WERI-Rb-1 (cell line): ENCODE data around the gene UBA52.

Experiments used
- DNase-seq: peaks from one replicate; pipeline ENCODE4 v3.0.0-alpha.2; 2020
- H3K27ac ChIP-seq: fragments of 250-450 bp; sonication (Bioruptor Pico); 2 replicates; pipeline ENCODE4 v1.5.1; 2020; ENCODE audit warnings: mild to moderate bottlenecking, moderate library complexity
- H3K27me3 ChIP-seq: fragments of 250-450 bp; sonication (Bioruptor Pico); 2 replicates; pipeline ENCODE4 v1.5.1; 2021; ENCODE audit warnings: mild to moderate bottlenecking, low read depth, moderate library complexity; ENCODE audit not compliant: insufficient read depth, severe bottlenecking
- H3K36me3 ChIP-seq: fragments of 250-450 bp; sonication (Bioruptor Pico); 2 replicates; pipeline ENCODE4 v1.5.1; 2020; ENCODE audit warnings: mild to moderate bottlenecking, moderate library complexity
- H3K4me3 ChIP-seq: 2 replicates; pipeline ENCODE4 v1.5.1; 2011; ENCODE audit warnings: low read depth, mild to moderate bottlenecking, control low read depth, low read length
- H3K9me3 ChIP-seq: fragments of 250-450 bp; sonication (Bioruptor Pico); 2 replicates; pipeline ENCODE4 v1.5.1; 2021; ENCODE audit warnings: mild to moderate bottlenecking, moderate library complexity; ENCODE audit not compliant: severe bottlenecking
- TF ChIP-seq, protein P1 (sequence below): IDR thresholded peaks from 2 replicates; pipeline ENCODE4 v1.5.1; 2011; ENCODE audit warnings: low read depth, mild to moderate bottlenecking, control low read depth, inconsistent platforms, low read length

UBA52 gene

DNA sequence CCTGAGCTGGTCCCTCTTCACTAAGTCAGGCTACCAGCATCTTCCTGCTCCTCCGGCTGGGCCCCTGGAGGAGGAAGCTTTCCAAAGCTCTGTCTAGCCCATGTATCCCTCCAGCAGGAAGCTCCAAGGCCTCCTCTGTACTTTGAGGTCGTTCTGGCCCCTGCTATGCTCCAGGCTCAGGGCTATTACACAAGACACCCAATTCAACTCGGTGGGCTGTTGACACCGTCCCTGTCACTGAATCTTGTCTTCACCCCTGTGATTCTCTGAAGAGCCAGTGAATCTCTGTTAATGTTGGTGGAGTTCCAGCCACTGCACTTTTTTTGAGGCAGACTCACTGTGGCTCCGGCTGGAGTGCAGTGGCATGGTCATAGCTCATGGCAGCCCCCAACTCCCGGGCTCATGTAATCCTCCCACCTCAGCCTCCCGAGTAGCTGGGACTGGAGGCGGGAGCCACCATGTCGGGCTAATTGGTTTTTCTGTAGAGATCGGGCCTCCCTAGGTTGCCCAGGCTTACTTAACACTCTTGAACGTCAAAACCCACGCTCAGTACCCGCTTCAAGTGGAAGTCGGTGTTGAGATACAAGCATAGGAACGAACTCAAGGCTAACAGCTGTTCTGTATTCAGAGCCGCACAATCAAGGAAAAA is 16.4 kb downstream of the UBA52 start:
- Histone ChIP-seq H3K27me3 (no peaks in the 10 kb centered on the region), H3K27ac (peak overlapping the region; percentile 88), H3K36me3 (peaks cover 12% of the 10 kb centered on the region), H3K4me3 (peak overlapping the region; percentile 74), H3K9me3 (no peaks in the 10 kb centered on the region)
- TF ChIP-seq, protein P1, sequence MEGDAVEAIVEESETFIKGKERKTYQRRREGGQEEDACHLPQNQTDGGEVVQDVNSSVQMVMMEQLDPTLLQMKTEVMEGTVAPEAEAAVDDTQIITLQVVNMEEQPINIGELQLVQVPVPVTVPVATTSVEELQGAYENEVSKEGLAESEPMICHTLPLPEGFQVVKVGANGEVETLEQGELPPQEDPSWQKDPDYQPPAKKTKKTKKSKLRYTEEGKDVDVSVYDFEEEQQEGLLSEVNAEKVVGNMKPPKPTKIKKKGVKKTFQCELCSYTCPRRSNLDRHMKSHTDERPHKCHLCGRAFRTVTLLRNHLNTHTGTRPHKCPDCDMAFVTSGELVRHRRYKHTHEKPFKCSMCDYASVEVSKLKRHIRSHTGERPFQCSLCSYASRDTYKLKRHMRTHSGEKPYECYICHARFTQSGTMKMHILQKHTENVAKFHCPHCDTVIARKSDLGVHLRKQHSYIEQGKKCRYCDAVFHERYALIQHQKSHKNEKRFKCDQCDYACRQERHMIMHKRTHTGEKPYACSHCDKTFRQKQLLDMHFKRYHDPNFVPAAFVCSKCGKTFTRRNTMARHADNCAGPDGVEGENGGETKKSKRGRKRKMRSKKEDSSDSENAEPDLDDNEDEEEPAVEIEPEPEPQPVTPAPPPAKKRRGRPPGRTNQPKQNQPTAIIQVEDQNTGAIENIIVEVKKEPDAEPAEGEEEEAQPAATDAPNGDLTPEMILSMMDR: no peak
- peak; percentile 8 for DNase-seq

DNA sequence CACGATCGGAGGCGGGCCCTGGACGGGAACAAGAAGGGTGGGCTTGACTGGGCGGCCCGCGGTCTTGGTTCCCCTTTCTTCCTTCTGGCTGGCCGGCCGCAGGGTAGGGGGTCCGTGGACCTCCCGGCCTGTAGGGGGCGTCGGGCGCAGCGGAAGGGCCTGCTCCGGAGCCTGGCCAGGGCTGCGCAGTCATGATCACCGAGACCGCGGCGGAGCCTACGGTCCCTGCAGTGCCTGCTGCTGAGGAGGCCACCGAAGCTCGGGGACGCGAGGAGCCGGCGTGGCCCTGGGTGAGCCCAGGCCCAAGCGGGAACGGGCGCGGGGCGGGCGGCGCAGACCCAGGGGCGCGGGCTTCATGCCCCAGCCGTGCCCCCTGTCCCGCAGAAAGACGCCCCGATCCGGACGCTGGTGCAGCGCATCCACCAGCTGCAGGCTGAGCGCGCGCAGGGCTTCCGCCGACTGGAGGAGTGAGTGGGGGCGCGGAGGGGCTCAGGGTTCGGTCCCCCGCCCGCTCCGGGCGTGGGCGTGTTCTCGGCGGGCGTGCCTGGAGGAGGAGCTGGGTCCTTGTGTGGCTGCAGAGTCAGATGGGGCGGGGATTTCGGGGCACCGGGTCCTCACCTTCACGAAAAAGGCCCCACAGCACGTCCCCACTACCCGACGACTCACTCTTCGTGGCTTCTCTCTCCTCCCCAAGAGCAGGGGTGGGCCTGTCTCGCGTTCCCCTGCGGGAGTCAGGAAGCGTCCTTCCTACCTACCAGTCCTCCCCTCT is 17.1 kb downstream of the UBA52 start, which contains the start of gene REX1BD:
Gene REX1BD (plus strand): TSS at position 188 of the 769 bp plus-strand sequence. CDS start 4 bp downstream, at position 192.
- Histone ChIP-seq H3K9me3 (no peaks in the 10 kb centered on the region), H3K4me3 (peak within 1 kb of the TSS; percentile 74), H3K27ac (peak within 1 kb of the TSS; percentile 88), H3K36me3 (peaks cover 18% of the 10 kb centered on the region), H3K27me3 (no peaks in the 10 kb centered on the region)
- peak; percentile 90 for DNase-seq
- TF ChIP-seq, protein P1: peak; percentile 86

DNA sequence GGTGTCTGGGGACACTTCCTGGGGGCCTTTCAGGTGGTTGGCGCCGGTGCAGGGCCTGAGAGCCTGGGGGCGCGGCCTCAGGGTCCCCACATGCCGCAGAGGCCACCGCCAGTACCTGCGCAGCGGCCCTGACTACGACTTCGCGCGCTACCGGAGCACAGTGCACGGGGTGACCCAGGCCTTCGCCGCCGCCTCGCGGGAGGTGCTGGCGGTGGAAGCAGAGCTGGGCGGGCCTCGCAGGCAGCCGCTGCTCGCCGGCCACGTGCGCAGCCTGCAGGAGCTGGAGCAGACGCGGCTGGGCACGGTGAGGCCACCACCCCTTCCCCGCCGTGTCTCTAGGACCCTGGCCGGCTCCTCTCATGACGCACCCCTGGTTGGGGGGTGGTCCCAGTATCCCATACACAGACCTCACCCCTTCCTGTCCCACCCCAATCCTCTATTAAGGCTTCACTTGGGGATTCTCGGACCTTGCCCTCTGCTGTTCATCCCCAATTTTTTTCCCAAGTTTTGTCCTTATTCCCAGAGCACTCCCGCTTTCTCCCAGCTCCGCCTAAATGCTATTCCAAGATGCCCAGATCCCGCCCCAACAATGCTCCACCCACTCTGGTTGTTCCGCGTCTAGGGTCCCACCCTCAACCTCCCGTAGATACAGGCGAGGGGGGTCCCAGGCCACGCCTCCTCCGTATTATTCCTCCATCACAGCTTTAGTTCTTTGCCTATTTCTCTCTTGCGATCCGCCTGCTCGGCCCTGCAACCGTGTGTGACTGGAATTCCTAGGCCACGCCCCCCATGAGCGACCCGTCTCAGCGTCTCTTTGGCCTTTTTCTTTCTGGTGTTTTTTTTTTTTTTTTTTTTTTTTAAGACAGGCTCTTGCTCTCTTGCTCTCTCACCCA is 18.0 kb downstream of the UBA52 start:
- Histone ChIP-seq H3K36me3 (peaks cover 18% of the 10 kb centered on the region), H3K9me3 (no peaks in the 10 kb centered on the region), H3K4me3 (peak overlapping the region; percentile 74), H3K27me3 (no peaks in the 10 kb centered on the region), H3K27ac (peak overlapping the region; percentile 88)
- peak; percentile 88 for DNase-seq
- TF ChIP-seq, protein P1: no peak

DNA sequence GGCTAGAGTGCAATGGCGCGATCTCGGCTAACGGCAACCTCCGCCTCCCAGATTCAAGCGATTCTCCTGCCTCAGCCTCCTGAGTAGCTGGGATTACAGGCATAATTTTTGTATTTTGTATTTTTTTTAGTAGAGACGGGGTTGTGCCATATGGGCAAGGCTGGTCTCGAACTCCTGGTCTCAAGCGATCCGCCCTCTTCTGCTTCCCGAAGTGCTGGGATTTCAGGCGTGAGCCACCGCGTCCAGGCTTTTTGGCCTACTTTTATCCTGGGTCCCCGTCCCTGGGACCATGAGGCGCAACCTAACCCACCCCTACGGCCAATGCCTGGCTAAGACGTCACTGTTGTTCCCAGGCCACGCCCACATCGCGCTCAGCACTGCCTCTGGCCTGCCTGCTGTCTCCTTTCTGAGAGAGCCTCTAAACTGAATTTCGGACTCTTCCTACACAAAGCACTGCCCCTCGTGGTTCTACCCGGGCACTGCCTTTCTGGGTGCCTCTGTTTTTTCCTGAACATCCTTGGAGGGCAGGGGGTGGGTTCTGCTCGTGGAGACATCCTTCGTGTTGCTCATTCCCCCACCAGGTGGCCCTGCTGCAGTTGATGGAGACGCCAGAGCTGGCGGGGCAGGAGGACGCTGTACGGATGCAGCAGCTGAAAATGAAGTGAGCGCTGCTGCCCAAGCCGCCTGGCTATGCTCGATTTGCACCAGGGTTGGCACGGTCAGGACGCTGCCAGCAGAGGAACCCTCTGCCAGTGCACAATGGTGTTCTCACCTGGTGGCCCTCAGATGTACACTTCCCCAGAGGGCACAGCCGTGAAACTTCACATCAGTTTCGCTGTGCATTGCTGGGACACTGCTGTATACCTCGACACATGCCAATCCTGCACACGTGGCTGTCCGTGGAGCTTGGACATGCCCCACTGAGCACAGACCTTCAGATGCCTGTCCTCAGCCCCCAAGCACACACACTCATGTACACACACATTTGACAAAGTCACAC is 18.9 kb downstream of the UBA52 start:
- no peaks in the 10 kb centered on the region for H3K27me3 ChIP-seq
- no peaks in the 10 kb centered on the region for H3K9me3 ChIP-seq
- H3K27ac ChIP-seq: peak overlapping the region; percentile 88
- H3K36me3 ChIP-seq: peaks cover 18% of the 10 kb centered on the region
- H3K4me3 ChIP-seq: peak overlapping the region; percentile 74
- TF ChIP-seq, protein P1: peak; percentile 80
- DNase-seq: peak; percentile 98
